GM20000 (cell line): ENCODE data around the gene KIAA1958.
"Not testable (repeated sequence)": the region's sequence is repeated elsewhere in the genome, so short reads cannot be mapped to it uniquely, and the experiment has no call there.

ENCODE experiments used
- DNase-seq: peaks from one replicate; pipeline ENCODE4 v3.0.0; 2012; ENCODE audit warnings: low spot score
- CTCF ChIP-seq: IDR thresholded peaks from 2 replicates; pipeline ENCODE4 v1.5.1; 2012; ENCODE audit warnings: mild to moderate bottlenecking, control low read depth; ENCODE audit errors: extremely low read depth, missing control alignments

Gene KIAA1958

DNA sequence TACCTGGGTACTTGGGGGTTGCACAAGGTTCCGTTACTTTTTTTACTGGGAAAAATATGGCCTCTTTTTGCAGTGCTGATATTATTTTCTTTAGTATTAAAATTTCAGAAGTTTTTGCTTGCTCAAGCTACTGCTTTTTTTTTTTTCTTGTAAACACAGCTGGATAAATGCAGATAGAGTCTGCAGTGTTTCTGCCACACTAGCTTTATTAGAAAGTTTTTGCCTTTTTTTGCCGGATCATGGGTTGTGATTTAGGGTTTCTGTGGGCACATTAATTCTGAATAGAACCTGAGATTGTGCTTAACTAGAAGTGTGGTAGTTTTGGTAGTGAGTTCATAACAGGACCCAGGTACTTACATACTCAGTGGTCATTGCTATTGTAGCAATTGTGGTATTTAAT, 19.9 kb downstream of the KIAA1958 start:
- DNase-seq = no peak
- TF ChIP-seq CTCF = no peak

DNA sequence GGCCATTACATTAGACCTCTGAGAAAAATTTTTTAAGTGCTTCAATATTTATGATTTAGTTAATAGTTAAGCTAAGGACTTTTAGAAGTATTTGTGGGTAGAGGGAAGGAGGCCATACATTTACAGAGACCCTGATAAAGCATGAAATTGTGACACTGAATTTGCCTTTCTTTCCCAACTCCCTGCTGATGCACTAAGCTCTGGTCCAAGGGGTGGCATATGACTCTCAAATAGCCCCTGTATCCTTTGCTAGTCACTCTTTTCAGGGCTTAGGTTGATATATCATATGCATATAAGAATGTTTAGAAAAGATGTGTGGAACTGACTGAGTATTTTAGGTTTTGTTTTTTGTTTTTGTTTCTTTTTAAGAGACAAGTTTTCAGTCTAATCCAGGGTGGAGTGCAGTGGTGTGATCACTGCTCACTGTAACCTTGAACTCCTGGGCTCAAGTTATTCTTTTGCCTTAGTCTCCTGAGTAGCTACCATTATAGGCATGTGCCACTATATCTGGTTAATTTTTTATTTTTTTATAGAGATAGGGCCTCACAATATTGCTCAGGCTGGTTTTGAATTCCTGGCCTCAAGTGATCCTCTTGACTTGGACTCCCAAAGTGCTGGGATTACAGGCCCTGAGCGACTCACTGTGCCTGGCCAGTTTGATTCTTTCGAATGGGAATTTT, 20.5 kb downstream of the KIAA1958 start:
- TF ChIP-seq CTCF = no peak
- DNase-seq = no peak

DNA sequence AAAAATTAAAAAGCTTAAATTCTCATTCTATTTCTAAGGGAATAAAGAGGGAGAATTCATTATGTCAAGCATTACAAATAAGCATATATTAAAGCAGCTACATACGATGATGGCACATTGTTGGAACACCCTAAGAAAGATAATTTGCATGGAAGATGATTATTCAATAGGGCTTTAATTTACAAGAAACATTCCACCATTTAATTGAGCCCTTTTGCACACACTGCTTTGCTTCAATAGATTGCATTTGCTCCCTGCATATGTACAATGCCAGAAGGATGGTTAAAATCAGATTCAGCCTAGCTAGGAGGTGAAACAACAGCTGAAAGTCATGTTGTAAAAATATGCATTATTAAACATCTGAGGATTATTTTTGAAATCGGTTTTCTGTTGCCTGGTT, 21.8 kb downstream of the KIAA1958 start:
- TF ChIP-seq CTCF = no peak
- DNase-seq = no peak

- not testable (repeated sequence) for DNase-seq
Measured at GRCh38 chr9:112512377-112512776, 25.8 kb downstream of the KIAA1958 start.

DNA sequence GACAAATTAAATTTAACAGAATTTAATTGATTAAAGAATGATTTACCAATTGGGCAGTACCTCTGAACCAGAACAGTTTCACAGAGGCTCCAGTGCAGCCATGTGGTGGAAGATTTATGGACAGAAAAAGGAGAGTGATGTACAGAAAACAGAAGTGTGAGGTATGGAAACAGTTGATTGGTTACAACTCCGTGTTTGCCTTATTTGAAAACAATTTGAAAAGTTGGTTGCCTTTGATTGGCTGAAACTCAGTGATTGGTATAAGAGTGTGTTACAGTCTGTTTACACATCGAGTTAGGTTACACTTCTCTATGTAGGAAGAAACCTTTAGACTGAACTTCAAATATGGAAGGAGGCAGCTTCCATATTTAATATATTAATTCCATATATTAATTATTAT, 30.1 kb downstream of the KIAA1958 start:
- TF ChIP-seq CTCF = no peak
- no peak for DNase-seq

DNA sequence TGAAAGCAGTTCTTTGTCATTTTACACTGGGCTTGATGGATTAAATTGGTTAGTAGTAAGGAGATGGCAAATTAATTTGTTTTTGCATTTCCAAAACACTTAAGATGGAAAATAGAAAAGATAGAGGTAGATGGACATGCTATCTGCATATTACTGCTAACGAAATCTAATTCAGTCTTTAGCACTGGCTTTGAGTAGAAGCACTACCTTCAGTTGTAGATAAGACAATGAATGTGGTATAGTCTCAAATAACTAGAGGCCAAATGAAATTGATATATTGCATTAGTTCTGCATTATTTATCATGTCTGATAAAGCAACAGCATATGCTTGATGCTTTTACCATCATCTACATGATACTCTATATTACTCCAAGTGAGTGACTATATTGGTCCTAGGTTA, 33.4 kb downstream of the KIAA1958 start:
- DNase-seq = no peak
- no peak for TF ChIP-seq CTCF

DNA sequence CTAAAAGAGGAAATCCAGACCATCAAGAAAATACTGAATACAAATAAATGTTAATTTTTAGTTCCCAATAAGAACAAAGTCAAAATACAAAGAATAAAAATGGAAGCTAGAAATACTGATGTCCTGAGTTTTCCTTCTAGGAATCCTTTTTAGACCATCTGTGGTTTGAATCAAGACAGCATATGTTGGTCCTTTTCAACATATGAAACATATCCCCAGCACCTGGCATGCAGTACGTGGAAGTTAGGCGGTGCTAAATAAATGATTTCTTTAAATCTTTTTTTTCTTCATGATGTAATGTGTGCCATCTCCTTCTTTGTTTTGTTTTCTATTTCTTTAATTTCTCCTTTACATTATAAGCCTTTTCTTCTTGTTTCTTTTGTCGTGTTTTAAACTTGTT, 34.0 kb downstream of the KIAA1958 start:
- TF ChIP-seq CTCF = no peak
- no peak for DNase-seq

GRCh38 chr9:112526973-112527372, 40.3 kb downstream of the KIAA1958 start:
- no peak for TF ChIP-seq CTCF
- no peak for DNase-seq
